Amniotic epithelial cell (primary cell): ENCODE measurements around the gene PLCD1.
A peak's percentile ranks its signal among the peaks of the same experiment; 100 is the strongest.
"Not testable (repeated sequence)": the region's sequence is repeated elsewhere in the genome, so short reads cannot be mapped to it uniquely, and the experiment has no call there.

ENCODE experiments used
- DNase-seq: peaks from one replicate; pipeline ENCODE4 v3.0.0-alpha.2; 2010; ENCODE audit warnings: low read depth

PLCD1 gene

DNA sequence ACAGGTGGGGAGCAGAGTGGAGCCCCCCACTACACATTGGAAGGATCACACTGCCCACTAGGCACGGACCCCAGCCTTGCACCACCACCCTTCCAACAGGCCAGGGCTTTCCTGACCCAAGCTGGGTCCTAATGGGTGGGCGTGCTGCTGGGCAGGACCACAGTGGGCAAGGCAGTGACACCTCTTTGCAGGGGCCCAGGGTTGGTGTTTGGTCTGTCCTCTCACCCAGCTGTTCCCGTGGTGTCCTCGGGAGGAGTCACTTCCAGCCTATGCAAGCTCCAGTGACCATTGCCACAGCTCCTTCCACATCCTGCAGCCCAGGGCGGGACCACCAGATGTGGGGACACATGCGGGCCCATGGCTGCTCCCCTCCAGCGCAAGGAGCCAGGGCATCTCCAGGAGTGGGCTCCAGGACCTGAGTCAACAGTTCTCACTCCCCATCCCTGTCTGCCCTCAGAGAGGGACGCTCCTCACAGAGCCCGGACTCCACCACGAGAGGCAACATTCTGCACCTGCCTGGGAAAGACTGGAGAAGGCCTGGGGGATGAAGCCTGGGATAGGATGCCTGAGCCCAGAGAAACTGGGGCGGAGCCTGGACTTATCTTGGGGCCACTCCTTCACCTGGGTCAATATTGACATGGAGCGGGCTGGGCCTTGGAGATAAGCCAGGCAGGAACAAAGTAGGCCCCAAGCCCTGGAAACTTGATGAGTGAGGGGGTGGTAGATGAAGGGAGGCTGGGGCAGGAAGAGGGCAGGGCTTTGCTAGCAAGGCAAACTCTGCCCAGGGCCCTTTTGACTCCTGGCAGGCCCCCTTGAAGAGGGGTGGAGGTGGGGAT lies 42.7 kb downstream of the PLCD1 start:
- no peak for DNase-seq

GRCh38 chr3:37985637-37986320 lies 43.7 kb downstream of the PLCD1 start:
- no peak for DNase-seq

GRCh38 chr3:37984596-37984995 lies 44.8 kb downstream of the PLCD1 start:
- DNase-seq, result no peak

- DNase-seq, result no peak
Observed at GRCh38 chr3:37984051-37984450, 45.4 kb downstream of the PLCD1 start.

GRCh38 chr3:37982331-37982730 lies 47.1 kb downstream of the PLCD1 start:
- DNase-seq, result no peak

DNA sequence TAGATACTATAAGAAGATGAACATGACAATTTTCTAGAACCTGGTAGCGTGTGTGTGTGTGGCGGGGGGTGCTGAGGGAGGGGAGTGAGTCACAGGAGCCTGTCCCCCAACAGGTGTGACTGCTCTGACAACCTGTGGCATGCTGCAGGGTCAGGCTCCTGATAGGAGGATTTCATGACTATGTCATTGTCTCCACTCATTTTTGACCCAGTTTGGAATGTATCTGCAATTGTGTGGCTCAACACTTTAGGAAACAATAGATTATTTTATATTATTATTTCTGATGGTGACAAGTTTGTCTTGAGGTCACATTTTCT lies 48.1 kb downstream of the PLCD1 start:
- no peak for DNase-seq

GRCh38 chr3:37980462-37981347 lies 48.7 kb downstream of the PLCD1 start:
- DNase-seq, result no peak

DNA sequence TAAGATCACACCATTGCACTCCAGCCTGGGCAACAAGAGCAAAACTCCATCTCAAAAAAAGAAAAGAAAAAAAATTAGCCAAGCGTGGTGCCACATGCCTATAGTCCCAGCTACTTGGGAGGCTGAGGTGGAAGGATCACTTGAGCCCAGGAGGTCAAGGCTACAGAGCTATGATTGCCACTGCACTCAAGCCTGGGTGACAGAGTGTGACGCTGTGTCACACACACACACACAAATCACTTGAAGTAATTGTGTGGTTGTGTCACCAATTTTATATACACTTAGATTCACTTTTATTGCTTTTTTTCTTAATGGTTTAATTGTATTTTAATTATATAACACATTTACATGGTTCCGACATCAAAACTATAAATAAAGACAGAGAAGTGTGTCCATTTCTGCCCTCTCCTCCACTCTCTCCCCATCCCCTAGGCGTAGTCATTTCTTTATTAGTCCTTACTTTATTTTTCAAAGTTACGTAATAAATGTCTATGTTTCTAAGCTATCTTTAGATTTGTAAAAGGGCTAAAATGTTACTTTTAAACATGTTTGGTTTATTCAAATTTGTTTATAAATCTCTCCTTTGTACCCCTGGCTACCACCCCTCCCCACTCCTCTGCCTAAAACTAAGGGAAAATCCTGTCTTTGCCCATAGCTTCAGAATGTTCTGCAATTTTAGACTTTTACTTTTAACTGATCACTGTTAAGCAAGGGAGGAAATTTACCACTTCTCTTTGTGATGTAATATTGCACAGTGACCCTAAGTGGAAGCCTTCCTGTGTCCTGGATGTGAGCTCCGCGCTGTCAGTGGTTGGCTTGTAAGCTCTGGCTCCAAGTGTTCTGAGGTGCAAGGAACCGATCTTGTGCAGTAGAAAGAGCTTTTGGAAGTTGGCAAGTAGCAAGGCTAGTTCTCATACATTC lies 49.6 kb downstream of the PLCD1 start:
- no peak for DNase-seq

DNA sequence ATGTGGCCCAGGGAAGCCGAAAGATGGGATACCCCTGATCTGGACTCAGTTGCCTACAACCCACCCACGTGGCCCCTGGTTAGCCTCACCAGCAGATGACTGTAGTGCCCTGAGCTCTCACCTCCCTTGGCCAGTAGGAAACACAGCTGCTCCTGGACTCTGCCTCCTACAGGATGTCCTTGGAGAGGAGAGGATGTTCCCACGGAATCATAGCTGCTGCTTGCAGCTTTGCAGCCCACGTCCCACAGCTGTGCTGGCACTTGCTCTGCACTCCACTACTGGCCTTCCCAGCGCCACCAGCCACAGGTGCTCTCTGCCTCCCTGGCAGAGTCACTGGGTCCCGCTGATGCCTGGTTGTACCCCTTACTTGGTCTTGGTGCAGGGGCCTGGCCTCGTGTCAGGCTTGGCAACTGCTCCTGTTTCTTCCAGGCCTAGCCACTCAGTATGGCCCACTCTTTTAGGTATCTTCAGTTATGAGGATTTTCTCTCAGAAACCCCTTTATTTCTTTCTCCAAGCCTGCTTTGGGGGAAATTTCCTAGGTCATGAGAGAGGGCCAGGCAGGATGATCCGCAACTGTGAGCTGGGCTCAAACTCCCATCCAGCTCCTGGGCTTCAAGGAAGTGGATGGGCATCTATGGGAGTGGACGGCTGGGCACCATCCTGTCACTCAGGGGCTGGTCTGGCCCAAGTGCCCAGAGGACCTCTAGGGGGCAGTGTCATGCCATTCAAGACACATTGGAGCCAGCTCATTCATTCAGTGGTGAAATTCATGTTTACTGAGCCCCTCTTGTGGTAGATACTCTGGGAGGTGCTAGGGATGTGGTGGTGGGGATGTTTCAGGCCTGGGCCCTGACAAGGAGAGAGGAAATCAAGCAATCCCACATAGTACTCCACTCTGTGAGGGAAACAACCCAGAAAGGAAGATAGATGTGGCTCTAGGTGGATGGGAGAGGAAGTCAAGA lies 55.0 kb downstream of the PLCD1 start:
- DNase-seq, result peak; percentile 69

- peak; percentile 13 for DNase-seq
Observed at GRCh38 chr3:37973246-37974054, 56.0 kb downstream of the PLCD1 start.

GRCh38 chr3:37972056-37972455 lies 57.4 kb downstream of the PLCD1 start:
- DNase-seq, result not testable (repeated sequence)

DNA sequence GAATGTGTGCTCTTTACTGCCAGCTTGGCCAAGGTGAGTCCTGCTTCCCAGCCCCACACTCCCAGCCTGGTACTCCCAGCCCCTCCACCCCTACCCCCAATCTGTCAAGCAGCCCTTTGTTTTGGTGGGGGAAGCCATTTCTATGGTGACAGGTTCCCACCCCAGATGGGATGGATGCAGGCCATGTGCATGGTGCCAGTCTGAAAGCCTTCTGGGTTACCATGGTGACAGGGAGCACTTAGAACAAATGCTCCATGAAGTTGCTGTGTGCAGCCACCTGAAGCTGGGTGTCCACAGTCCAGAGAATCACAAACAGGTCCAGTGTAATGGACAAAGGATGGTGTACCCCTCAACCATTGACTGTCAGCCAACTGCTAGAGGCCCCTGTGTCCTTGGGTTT lies 58.0 kb downstream of the PLCD1 start:
- no peak for DNase-seq

GRCh38 chr3:37970802-37971201 lies 58.6 kb downstream of the PLCD1 start:
- no peak for DNase-seq

DNA sequence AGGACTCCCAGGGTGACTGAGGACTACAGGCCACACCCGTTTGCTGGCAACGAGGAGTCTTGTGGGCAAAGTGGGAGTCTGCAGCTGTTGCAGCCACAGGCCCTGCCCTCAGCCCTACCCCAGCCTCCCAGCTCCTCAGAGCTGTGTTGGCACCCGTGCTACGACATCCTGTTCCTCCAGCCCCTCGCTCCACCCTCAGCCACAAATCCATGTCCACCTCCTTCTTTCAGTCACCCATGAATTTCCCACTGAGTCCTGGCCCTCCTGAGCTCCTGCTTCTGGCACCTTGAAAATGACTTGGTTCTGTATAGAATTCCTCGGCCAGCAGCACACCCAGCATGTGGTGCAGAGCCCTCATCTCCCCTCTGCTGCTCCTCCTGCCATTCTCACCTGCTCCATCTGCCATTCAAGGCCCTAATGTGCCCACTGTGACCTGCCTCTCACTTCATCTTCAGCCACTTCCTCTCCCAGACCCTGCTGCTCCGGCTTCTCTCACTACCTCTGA lies 59.8 kb downstream of the PLCD1 start:
- DNase-seq, result no peak

GRCh38 chr3:37968813-37969595 lies 60.4 kb downstream of the PLCD1 start:
- DNase-seq, result no peak

DNA sequence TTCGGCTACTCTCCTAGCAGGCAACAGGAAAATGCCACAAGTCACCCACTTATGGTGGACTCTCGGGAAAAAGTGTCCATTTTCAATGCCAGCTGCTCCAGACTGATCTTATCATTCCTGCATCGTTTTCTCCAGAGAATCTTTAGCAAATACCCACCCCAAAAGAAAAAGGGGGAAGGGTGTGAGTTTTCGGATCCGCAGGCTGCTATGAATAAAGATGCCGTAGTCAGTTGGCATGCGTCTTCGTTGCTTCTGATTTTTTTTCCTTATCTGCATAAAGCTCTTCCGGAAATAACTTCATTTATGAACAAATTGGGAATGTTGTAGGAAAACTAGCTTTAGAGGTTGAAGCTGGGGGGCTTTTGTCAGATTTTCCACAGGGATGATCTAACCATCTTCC lies 61.2 kb downstream of the PLCD1 start:
- no peak for DNase-seq

GRCh38 chr3:37967260-37967881 lies 62.1 kb downstream of the PLCD1 start:
- peak; percentile 58 for DNase-seq

DNA sequence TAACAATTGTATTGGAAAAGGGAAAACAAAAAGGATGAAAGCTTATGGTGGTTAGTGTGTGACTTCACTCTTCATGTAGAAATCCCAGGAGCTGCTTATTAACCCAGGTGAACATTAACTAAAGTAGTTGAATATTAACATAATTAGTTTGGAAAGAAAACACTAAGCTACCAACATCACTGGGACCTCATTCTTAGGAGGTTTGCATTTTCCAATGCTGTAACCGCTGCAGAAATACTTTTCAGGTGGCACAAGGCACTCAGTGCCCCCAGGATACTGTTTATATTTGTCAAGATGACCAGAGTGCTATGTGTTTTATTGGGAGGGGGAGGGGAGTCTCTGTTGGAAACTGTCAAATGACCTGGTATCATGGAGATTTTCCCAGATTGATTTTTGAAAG lies 64.7 kb downstream of the PLCD1 start:
- no peak for DNase-seq
